SU-DHL-6 (cell line): ENCODE data around the gene CEP128.

ENCODE experiments used
- CTCF ChIP-seq: fragments of 200-600 bp; sonication (generic); IDR thresholded peaks from one replicate; pipeline ENCODE4 v1.5.1; 2017; ENCODE audit warnings: antibody characterized with exemption, mild to moderate bottlenecking, low read length, moderate library complexity; ENCODE audit not compliant: insufficient read depth, poor library complexity, severe bottlenecking
- EZH2phosphoT487 ChIP-seq: fragments of 200-600 bp; sonication (generic), shearing (Covaris generic); conservative IDR thresholded peaks from 2 replicates; pipeline ENCODE4 v1.6.1; 2018; ENCODE audit warnings: mild to moderate bottlenecking, antibody characterized with exemption, low read length, moderate library complexity, mixed read lengths

- TF ChIP-seq CTCF: no peak
- TF ChIP-seq EZH2phosphoT487: no peak
Measured at GRCh38 chr14:80447392-80447791, 494.1 kb downstream of the CEP128 start.
